Upper lobe of left lung (tissue), 6 donors: Measurements from ENCODE around the gene OLIG2. TPM values are rescaled to one million over a fixed set of nuclear protein-coding genes. Genes with fewer than 3 reads are reported as not detected.

ENCODE experiments used
- ATAC-seq, 2 donors: fragments of 200-7000 bp; cut with Tn5 transposase; one replicate each; pipeline ENCODE4 v1.9.1; 2022; ENCODE audit warnings: mild to moderate bottlenecking in 2 of 2, moderate library complexity in 2 of 2; ENCODE audit not compliant: low FRiP score in 2 of 2
- DNase-seq, 2 donors: peaks; one replicate each; pipeline ENCODE4 v3.0.0-alpha.2; 2019 to 2020
- H3K27ac ChIP-seq, 4 donors: fragments of 200-600 bp; sonication (generic); one replicate each; pipeline ENCODE4 v1.5.1; 2016 to 2019
- H3K27me3 ChIP-seq, 4 donors: fragments of 200-600 bp; sonication (generic); one replicate each; pipeline ENCODE4 v1.5.1; 2017 to 2019
- H3K36me3 ChIP-seq, 4 donors: fragments of 200-600 bp; sonication (generic); one replicate each; pipeline ENCODE4 v1.5.1; 2016 to 2019
- H3K4me1 ChIP-seq, 4 donors: fragments of 200-600 bp; sonication (generic); one replicate each; pipeline ENCODE4 v1.5.1; 2018 to 2019
- H3K4me3 ChIP-seq, 4 donors: fragments of 200-600 bp; sonication (generic); one replicate each; pipeline ENCODE4 v1.5.1; 2017 to 2019; ENCODE audit warnings: mild to moderate bottlenecking in 2 of 4, moderate library complexity in 1 of 4
- H3K9me3 ChIP-seq, 4 donors: fragments of 200-600 bp; sonication (generic); one replicate each; pipeline ENCODE4 v1.5.1; 2018 to 2019
- EP300 ChIP-seq, 4 donors: sonication (generic); formaldehyde crosslinking; IDR thresholded peaks; one replicate each; pipeline ENCODE4 v1.5.1; 2017; ENCODE audit warnings: antibody characterized with exemption in 4 of 4, control low read depth in 2 of 4
- POLR2A ChIP-seq, 4 donors: fragments of 450-650 bp; IDR thresholded peaks; one replicate each; pipeline ENCODE4 v1.5.1; 2016 to 2017; ENCODE audit warnings: antibody characterized with exemption in 4 of 4, mild to moderate bottlenecking in 2 of 4
- POLR2AphosphoS5 ChIP-seq, 2 donors: sonication (generic); formaldehyde crosslinking; IDR thresholded peaks; one replicate each; pipeline ENCODE4 v1.5.1; 2017; ENCODE audit warnings: antibody characterized with exemption in 2 of 2
- WGBS, 2 donors: methylation state at CpG; one replicate each; pipeline ENCODE4 v1.1.5; 2017 to 2018; 5-methylcytosine and 5-hydroxymethylcytosine counted together
- total RNA-seq, 6 donors: library from RNA; depleted of rRNA in 4 of 6; stranded (reverse); fragments of >200 nt in 4 of 6; gene quantifications; one replicate each; pipeline versions ENCODE4 v1.1.0 to v1.2.1, GENCODE V29; 2016 to 2021
- TF ChIP-seq, protein P1 (sequence below), 6 experiments: fragments of 450-650 bp in 4 of 6; fragments of 200-600 bp in 2 of 6; sonication (generic) in 2 of 6; IDR thresholded peaks; one replicate each; pipeline ENCODE4 v1.5.1; 2016 to 2019; ENCODE audit warnings: antibody characterized with exemption in 6 of 6
- donor health status: DM: no; HTN: no; CAD: no; lungs with moderate emphysema.
- donor health status: DM: no; HTN: yes; CAD: no; lungs with severe emphysema.

The OLIG2 gene
- total RNA-seq, 6 donors from 2014 or later = not detected

DNA sequence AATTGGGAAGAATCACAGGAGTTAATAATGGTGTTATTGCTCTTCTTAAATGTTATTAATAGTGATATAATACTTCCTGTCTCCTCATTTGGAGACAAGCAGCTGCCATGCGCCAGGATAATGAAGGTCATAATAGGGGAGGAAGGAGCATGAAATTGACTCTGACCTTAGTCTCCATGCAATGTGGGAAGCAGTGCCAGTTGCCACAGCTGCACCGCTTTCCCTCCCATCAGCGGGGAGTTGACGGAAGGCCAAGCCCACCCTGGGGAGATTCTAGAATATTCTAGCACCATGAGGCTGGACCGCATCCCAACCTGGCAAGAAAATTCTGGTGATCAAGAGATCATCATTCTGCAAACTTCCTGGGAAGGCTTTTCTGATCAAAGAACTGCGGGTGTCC, 33.2 kb downstream of the OLIG2 start:
- 56 to 58% methylated on average over 5 to 6 of the region's 6 CpGs for WGBS, 2 donors
- Histone ChIP-seq H3K4me1 (peaks cover 4 to 10% (median 7%) of the 10 kb centered on the region in 4 donors), H3K36me3 (no peaks in the 10 kb centered on the region)

DNA sequence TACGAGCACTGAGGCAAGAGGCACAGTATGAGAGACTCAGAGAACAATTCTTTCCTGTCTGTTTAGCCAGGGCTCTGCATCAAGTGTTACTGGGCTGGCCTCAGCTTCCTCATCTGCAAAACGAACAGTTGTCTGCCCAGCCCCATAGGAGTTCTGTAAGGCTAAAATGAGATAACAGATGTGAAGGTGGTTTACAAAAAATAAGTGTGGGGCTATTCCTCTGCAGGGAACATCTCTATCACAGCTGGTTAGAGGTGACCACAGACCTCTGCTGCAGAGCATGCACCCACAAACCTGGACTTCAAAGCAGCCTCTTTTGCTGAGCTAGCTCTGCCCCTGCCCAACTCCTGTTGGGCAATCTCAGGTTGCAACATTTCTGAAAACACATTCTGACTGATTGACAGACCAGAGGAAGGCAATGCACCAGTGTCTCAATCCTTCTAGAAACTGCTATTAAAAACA, 33.7 kb downstream of the OLIG2 start:
- peak in 1 of 2 donors; percentile 63 for DNase-seq
- H3K4me1 ChIP-seq = peaks cover 4 to 13% (median 7%) of the 10 kb centered on the region in 4 donors

More for the DNA sequence above, 33.2 kb downstream of the OLIG2 start:
- Histone ChIP-seq H3K27me3 (no peaks in the 10 kb centered on the region), H3K27ac (peak overlapping the region in 2 of 4 donors; percentile 67 to 77), H3K4me3 (no peak overlapping the region), H3K9me3 (no peaks in the 10 kb centered on the region)
- ATAC-seq (no peak), DNase-seq (no peak)
- no peak for TF ChIP-seq POLR2A (IDR thresholded peaks at IDR 0.05)
- TF ChIP-seq POLR2AphosphoS5 (IDR thresholded peaks at IDR 0.05) = no peak
- no peak for TF ChIP-seq EP300 (IDR thresholded peaks at IDR 0.05)
- TF ChIP-seq, protein P1, sequence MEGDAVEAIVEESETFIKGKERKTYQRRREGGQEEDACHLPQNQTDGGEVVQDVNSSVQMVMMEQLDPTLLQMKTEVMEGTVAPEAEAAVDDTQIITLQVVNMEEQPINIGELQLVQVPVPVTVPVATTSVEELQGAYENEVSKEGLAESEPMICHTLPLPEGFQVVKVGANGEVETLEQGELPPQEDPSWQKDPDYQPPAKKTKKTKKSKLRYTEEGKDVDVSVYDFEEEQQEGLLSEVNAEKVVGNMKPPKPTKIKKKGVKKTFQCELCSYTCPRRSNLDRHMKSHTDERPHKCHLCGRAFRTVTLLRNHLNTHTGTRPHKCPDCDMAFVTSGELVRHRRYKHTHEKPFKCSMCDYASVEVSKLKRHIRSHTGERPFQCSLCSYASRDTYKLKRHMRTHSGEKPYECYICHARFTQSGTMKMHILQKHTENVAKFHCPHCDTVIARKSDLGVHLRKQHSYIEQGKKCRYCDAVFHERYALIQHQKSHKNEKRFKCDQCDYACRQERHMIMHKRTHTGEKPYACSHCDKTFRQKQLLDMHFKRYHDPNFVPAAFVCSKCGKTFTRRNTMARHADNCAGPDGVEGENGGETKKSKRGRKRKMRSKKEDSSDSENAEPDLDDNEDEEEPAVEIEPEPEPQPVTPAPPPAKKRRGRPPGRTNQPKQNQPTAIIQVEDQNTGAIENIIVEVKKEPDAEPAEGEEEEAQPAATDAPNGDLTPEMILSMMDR (IDR thresholded peaks at IDR 0.05) = no peak

DNA sequence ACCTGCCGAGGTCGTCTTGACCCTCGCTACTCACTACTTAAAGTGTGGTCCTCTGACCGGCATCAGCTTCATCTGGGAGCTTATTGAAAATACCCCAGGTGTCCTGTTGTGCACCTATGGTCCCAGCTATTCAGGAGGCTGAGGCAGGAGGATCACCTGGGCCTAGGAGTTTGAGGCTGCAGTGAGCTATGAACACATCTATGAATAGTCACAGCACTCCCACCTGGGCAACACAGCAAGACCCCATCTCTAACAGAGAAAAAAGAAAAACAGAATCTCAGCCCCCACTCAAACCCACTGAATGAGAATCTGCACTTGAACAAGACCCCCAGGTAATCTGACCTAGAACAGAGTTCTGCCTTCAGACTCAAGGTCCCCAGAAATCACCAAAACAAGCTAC, 35.5 kb downstream of the OLIG2 start:
- Histone ChIP-seq H3K27ac (no peak overlapping the region), H3K4me3 (no peak overlapping the region), H3K27me3 (no peaks in the 10 kb centered on the region), H3K36me3 (no peaks in the 10 kb centered on the region), H3K4me1 (peaks cover 4 to 14% (median 9%) of the 10 kb centered on the region in 4 donors), H3K9me3 (no peaks in the 10 kb centered on the region)
- TF ChIP-seq EP300 (IDR thresholded peaks at IDR 0.05) = no peak
- no peak for TF ChIP-seq POLR2AphosphoS5 (IDR thresholded peaks at IDR 0.05)
- no peak for TF ChIP-seq POLR2A (IDR thresholded peaks at IDR 0.05)
- TF ChIP-seq, protein P1 (IDR thresholded peaks at IDR 0.05) = no peak
- ATAC-seq (no peak), DNase-seq (no peak)
- WGBS, 2 donors = 94 to 100% methylated on average over 4 of the region's 4 CpGs

More for the DNA sequence above, 33.7 kb downstream of the OLIG2 start:
- no peak overlapping the region for H3K4me3 ChIP-seq
- peak; percentile 62 to 76 for ATAC-seq
- peak overlapping the region in 2 of 4 donors; percentile 67 to 77 for H3K27ac ChIP-seq
- H3K9me3 ChIP-seq = no peaks in the 10 kb centered on the region
- no peak for TF ChIP-seq POLR2A (IDR thresholded peaks at IDR 0.05)
- TF ChIP-seq POLR2AphosphoS5 (IDR thresholded peaks at IDR 0.05) = peak; percentile 5 to 51
- no peaks in the 10 kb centered on the region for H3K36me3 ChIP-seq
- H3K27me3 ChIP-seq = no peaks in the 10 kb centered on the region
- WGBS, 2 donors = 29 to 38% methylated on average over 1 to 2 of the region's 2 CpGs

DNA sequence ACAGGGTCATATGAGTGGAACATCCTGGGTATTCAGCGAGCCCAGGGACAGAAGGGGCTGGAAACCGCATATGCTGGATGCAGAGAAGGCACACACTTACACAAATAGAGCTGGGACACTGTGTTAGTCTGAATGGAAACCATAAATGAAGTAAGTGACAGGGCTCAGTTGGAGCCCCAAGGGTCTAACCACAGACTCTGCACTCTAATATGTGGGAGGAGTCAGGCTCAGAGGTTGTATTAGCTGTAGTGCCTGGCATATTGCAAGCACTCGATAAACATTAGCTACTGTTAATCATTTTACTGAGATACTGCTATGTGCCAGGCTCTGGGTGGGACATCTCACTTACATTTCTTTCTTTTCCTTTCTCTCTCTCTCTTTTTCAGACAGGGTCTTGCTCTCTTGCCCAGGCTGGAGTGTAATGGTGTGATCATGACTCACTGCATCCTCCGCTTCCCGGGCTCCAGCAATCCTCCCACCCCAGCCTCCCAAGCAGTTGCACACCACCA, 37.7 kb downstream of the OLIG2 start:
- 73 to 88% methylated on average over 5 of the region's 5 CpGs for WGBS, 2 donors
- Histone ChIP-seq H3K9me3 (no peaks in the 10 kb centered on the region), H3K4me3 (no peak overlapping the region), H3K4me1 (peaks cover under 1 to 14% (median 8%) of the 10 kb centered on the region in 4 donors), H3K27ac (no peak overlapping the region), H3K27me3 (no peaks in the 10 kb centered on the region), H3K36me3 (no peaks in the 10 kb centered on the region)
- ATAC-seq (no peak), DNase-seq (no peak)
- no peak for TF ChIP-seq EP300 (IDR thresholded peaks at IDR 0.05)
- TF ChIP-seq POLR2AphosphoS5 (IDR thresholded peaks at IDR 0.05) = no peak
- no peak for TF ChIP-seq POLR2A (IDR thresholded peaks at IDR 0.05)
- TF ChIP-seq, protein P1 (IDR thresholded peaks at IDR 0.05) = no peak

DNA sequence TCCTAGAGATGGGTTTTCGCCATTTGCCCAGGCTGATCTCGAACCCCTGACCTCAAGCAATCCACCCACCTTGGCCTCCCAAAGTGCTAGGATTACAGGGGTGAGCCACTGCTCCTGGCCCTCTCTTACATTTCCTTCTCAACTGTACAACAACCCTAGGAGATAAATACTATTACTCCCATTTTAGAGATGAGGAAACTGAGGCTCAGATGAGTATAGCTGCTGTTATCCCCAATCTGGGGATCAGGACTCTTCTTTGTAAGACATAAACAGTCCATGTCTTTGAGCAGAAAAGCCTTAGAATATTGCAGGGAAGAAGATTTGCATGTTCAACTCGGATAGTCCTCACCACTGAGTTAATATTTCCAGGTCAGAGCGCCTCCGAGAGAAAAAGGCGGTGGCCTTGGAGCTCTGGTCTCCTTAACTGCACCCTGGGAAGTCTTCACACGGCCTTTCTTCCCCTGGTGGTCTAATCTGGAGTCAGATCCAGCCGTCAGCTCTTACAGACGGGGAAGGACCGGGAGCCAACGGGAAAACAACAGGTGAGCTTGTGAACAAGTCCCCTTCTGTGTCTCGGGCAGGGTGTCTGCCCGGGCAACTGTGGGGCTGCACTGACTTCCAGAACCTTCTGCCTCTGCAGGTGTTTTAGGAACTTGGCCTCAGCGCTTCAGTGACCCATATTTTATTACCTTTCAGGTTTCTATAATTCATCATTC, 38.3 kb downstream of the OLIG2 start:
- H3K4me3 ChIP-seq = no peak overlapping the region
- peaks cover 0 to 12% (median 4%) of the 10 kb centered on the region in 4 donors for H3K4me1 ChIP-seq
- H3K9me3 ChIP-seq = peaks cover 0 to 4% (median under 1%) of the 10 kb centered on the region in 4 donors
- no peak for ATAC-seq
- H3K27me3 ChIP-seq = peaks cover 0 to under 1% (median 0%) of the 10 kb centered on the region in 4 donors
- DNase-seq = no peak
- peak overlapping the region in 1 of 4 donors; percentile 2 for H3K27ac ChIP-seq
- H3K36me3 ChIP-seq = no peaks in the 10 kb centered on the region
- WGBS, 2 donors = 57 to 74% methylated on average over 14 of the region's 14 CpGs
- TF ChIP-seq, protein P1 (IDR thresholded peaks at IDR 0.05) = no peak
- TF ChIP-seq EP300 (IDR thresholded peaks at IDR 0.05) (no peak), POLR2A (IDR thresholded peaks at IDR 0.05) (no peak), POLR2AphosphoS5 (IDR thresholded peaks at IDR 0.05) (no peak)
